HCT116 (cell line): Measurements from ENCODE around the gene SPP2.

Experiments used
- CTCF ChIP-seq, 3 experiments: fragments of 200-600 bp in 1 of 3; sonication (generic) in 1 of 3; IDR thresholded peaks in 2 of 3; conservative IDR thresholded peaks in 1 of 3; 2 replicates each; pipeline ENCODE4 v1.5.1; 2012 to 2017; ENCODE audit warnings: low read depth in 2 of 3, low read length in 2 of 3, antibody characterized with exemption in 1 of 3, borderline replicate concordance in 1 of 3, control low read depth in 1 of 3, mild to moderate bottlenecking in 1 of 3, mixed read lengths in 1 of 3, mixed run types in 1 of 3, moderate library complexity in 1 of 3; ENCODE audit not compliant: insufficient read depth in 1 of 3
- EZH2phosphoT487 ChIP-seq: fragments of 200-600 bp; IDR thresholded peaks from 2 replicates; pipeline ENCODE4 v1.6.1; 2018; ENCODE audit warnings: antibody characterized with exemption, borderline replicate concordance
- POLR2A ChIP-seq: IDR thresholded peaks from 2 replicates; pipeline ENCODE4 v1.7.0; 2011; ENCODE audit warnings: borderline replicate concordance; ENCODE audit not compliant: insufficient read depth, insufficient read length; ENCODE audit errors: extremely low read depth
- POLR2AphosphoS5 ChIP-seq: IDR thresholded peaks from 2 replicates; pipeline ENCODE4 v1.6.1; 2011; ENCODE audit warnings: mild to moderate bottlenecking, low read depth, low read length, moderate library complexity

GRCh38 chr2:234110219-234110618, 59.7 kb downstream of the SPP2 start:
- TF ChIP-seq CTCF (IDR thresholded peaks at IDR 0.05 in 2 of 3, conservative IDR thresholded peaks at IDR 0.05 in 1 of 3; ENCODE audit: borderline replicate concordance in 1 of 3, insufficient read depth in 1 of 3, low read depth in 2 of 3, low read length in 2 of 3) (no peak), EZH2phosphoT487 (no peak), POLR2AphosphoS5 (no peak), POLR2A (no peak)
